Measurements from ENCODE around the gene MDP1.

MDP1 gene

DNA sequence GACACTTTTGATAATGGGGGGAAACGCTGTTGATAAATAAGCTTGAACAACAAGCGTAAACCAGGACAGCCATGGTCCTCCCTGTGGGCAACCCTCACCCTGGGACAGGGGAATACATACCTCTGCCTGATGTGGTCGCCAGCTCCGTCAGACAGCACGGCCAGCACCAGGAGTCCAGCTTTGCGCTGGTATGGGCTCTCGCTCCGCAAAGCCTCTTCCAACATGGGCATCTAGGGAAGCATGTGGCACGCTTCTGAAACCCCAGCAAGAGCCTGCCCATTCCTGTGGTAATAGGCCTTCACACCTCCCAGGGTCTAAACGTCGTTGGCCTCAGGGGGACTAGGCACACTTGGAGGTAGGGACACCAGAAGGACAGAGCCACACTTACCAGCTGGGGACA lies 30.1 kb downstream of the MDP1 start:
- H3K27me3 ChIP-seq (ENCODE audit: insufficient read depth, poor library complexity, severe bottlenecking), result no peaks in the 10 kb centered on the region
- H3K9me3 ChIP-seq (ENCODE audit: severe bottlenecking), result no peaks in the 10 kb centered on the region
- peaks cover 67% of the 10 kb centered on the region for H3K36me3 ChIP-seq (ENCODE audit: low read depth)
- TF ChIP-seq, protein P1, sequence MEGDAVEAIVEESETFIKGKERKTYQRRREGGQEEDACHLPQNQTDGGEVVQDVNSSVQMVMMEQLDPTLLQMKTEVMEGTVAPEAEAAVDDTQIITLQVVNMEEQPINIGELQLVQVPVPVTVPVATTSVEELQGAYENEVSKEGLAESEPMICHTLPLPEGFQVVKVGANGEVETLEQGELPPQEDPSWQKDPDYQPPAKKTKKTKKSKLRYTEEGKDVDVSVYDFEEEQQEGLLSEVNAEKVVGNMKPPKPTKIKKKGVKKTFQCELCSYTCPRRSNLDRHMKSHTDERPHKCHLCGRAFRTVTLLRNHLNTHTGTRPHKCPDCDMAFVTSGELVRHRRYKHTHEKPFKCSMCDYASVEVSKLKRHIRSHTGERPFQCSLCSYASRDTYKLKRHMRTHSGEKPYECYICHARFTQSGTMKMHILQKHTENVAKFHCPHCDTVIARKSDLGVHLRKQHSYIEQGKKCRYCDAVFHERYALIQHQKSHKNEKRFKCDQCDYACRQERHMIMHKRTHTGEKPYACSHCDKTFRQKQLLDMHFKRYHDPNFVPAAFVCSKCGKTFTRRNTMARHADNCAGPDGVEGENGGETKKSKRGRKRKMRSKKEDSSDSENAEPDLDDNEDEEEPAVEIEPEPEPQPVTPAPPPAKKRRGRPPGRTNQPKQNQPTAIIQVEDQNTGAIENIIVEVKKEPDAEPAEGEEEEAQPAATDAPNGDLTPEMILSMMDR (IDR thresholded peaks at IDR 0.05; ENCODE audit: poor library complexity, severe bottlenecking), result no peak
- peaks cover 4% of the 10 kb centered on the region for H3K4me1 ChIP-seq (ENCODE audit: insufficient read depth, poor library complexity, severe bottlenecking)
- H3K27ac ChIP-seq (ENCODE audit: poor library complexity, severe bottlenecking), result no peak overlapping the region
- no peak overlapping the region for H3K4me3 ChIP-seq (ENCODE audit: severe bottlenecking)
- ATAC-seq (ENCODE audit: low read depth) (no peak), DNase-seq (ENCODE audit: low spot score) (no peak)

- Histone ChIP-seq H3K27ac (ENCODE audit: poor library complexity, severe bottlenecking) (no peak overlapping the region), H3K36me3 (ENCODE audit: low read depth) (peaks cover 74% of the 10 kb centered on the region), H3K9me3 (ENCODE audit: severe bottlenecking) (no peaks in the 10 kb centered on the region), H3K4me3 (ENCODE audit: severe bottlenecking) (no peak overlapping the region), H3K4me1 (ENCODE audit: insufficient read depth, poor library complexity, severe bottlenecking) (peaks cover 4% of the 10 kb centered on the region), H3K27me3 (ENCODE audit: insufficient read depth, poor library complexity, severe bottlenecking) (no peaks in the 10 kb centered on the region)
- no peak for ATAC-seq (ENCODE audit: low read depth)
- DNase-seq (ENCODE audit: low spot score), result no peak
- TF ChIP-seq, protein P1 (IDR thresholded peaks at IDR 0.05; ENCODE audit: poor library complexity, severe bottlenecking), result no peak
These were observed 30.8 kb downstream of the MDP1 start for GRCh38 chr14:24185026-24185425.

DNA sequence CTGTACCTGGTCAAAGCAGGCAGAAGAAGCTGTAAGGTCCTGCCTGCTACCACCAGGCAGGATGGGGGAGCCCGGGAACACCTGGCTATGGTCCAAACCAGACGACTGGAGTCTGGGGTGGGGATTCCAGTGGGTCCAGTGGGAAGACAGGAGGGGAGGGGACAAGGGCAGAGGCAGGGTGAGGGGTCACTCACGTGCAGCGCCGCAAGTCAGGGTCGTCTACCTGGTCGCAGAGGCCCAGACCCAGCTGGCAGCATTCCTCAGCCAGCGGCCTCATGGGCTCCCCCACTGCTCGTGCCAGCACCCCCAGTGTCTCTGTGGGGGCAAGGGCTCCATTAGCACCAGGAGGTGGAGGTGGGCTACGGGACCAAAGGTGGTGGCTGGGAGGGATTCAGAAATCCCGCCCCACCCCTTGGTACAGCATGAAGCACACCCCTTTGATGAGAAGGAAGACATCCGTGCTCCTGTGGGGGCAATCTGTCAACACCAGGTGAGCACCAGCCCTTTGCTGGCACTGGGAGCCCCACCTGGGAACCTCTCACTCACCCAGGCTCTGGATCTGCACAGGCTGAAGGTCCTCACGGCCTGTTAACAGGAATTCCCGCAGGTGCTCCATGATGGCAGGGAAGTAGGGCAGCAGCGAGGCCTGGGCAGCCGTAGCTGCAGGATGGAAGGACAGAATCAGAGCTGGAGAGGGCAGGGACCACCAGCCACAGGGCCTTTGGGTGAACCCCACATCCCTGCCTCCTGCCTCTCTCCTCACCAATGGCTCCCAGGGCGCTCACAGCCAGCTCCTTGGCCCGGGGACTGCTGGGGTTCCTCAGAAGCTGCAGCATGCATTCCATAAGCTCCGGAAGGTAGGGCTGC lies 31.5 kb downstream of the MDP1 start:
- ATAC-seq (ENCODE audit: low read depth) (no peak), DNase-seq (ENCODE audit: low spot score) (peak; percentile 67)
- Histone ChIP-seq H3K9me3 (ENCODE audit: severe bottlenecking) (no peaks in the 10 kb centered on the region), H3K27ac (ENCODE audit: poor library complexity, severe bottlenecking) (no peak overlapping the region), H3K27me3 (ENCODE audit: insufficient read depth, poor library complexity, severe bottlenecking) (no peaks in the 10 kb centered on the region), H3K36me3 (ENCODE audit: low read depth) (peaks cover 78% of the 10 kb centered on the region), H3K4me3 (ENCODE audit: severe bottlenecking) (no peak overlapping the region), H3K4me1 (ENCODE audit: insufficient read depth, poor library complexity, severe bottlenecking) (peaks cover 4% of the 10 kb centered on the region)
- TF ChIP-seq, protein P1 (IDR thresholded peaks at IDR 0.05; ENCODE audit: poor library complexity, severe bottlenecking), result no peak

GRCh38 chr14:24183014-24183481 lies 32.8 kb downstream of the MDP1 start:
- Histone ChIP-seq H3K4me1 (ENCODE audit: insufficient read depth, poor library complexity, severe bottlenecking) (no peaks in the 10 kb centered on the region), H3K27me3 (ENCODE audit: insufficient read depth, poor library complexity, severe bottlenecking) (no peaks in the 10 kb centered on the region), H3K4me3 (ENCODE audit: severe bottlenecking) (no peak overlapping the region), H3K9me3 (ENCODE audit: severe bottlenecking) (no peaks in the 10 kb centered on the region), H3K27ac (ENCODE audit: poor library complexity, severe bottlenecking) (no peak overlapping the region), H3K36me3 (ENCODE audit: low read depth) (peaks cover 81% of the 10 kb centered on the region)
- TF ChIP-seq, protein P1 (IDR thresholded peaks at IDR 0.05; ENCODE audit: poor library complexity, severe bottlenecking), result no peak
- ATAC-seq (ENCODE audit: low read depth) (no peak), DNase-seq (ENCODE audit: low spot score) (peak; percentile 69)
